Measurements from ENCODE around the gene PSME2.

PSME2 gene

DNA sequence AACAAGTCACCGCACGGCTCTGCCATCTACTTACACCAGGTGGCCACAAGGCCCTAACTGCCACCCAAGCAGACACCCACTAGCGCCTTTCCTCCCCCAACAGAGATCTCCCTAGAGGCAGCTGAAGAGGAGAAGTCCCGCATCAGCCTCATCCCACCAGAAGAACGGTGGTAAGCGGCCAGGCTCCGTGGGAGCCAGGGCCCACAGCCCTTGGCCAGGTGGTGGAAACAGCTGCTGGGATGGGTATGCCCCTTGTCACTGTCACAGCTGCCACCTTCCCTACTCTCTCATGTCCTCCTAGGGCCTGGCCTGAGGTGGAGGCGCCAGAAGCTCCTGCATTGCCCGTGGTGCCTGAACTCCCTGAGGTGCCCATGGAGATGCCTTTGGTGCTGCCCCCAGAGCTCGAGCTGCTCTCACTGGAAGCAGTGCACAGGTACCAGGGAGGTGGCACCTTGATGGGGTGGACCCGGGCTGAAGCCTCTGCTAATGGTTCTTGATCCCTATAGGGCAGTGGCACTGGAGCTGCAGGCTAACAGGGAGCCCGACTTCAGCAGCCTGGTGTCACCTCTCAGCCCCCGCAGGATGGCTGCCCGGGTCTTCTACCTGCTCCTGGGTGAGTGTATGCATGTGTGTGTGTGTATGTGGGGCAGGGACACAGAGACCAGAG lies 33.0 kb upstream of the PSME2 start:
- no peak for DNase-seq

DNA sequence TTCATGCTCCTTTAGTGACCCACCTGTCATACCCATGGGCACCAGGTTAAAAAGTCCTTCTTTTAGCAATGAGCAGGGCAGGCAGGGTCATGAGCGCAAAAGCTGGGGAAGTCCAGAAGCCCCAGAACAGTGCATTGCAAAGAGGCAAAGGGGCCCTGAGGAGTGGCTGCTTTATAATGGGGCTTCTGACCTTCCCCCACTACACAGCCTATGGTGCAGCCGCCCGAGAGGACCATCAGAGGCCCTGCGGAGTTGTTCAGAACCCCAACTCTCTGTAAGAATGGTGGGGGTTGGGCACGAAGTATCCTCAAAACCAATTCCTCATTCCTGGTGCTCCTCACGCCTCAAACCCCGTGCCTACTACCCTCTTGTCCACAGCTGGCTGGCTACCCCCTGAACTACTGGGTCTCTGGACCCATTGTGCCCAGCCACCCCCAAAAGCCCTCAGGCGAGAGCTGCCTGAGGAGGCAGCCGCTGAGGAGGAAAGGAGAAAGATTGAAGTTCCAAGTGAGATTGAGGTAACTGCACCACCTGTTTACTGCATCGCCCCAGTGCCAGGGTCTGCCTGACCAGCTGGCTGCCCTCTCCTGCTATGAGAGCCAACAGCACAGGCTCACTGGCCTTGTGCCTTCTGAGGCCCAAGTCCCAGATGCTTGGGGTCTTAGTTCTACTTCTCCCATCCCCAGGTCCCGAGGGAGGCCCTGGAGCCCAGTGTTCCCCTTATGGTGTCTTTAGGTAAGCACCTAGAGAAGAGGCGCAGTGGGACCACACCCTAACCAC lies 32.2 kb upstream of the PSME2 start:
- no peak for DNase-seq

DNA sequence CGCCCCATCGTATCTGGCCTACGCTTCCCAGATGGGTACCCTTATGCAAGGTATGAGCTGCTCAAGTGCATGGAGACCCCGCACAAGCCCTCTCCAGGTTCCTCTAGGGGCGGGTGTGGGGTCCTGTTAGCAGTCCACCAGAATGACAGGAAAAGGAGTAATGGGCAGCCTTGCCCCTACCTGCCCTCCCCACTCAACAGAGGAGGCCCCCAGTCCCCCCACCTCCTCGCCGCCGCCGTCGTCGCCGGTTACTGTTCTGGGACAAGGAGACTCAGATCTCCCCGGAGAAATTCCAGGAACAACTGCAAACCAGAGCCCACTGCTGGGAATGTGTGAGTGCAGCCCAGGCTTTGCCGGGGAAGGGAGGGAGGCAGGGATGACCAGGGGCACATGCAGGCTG lies 31.5 kb upstream of the PSME2 start:
- DNase-seq: no peak

DNA sequence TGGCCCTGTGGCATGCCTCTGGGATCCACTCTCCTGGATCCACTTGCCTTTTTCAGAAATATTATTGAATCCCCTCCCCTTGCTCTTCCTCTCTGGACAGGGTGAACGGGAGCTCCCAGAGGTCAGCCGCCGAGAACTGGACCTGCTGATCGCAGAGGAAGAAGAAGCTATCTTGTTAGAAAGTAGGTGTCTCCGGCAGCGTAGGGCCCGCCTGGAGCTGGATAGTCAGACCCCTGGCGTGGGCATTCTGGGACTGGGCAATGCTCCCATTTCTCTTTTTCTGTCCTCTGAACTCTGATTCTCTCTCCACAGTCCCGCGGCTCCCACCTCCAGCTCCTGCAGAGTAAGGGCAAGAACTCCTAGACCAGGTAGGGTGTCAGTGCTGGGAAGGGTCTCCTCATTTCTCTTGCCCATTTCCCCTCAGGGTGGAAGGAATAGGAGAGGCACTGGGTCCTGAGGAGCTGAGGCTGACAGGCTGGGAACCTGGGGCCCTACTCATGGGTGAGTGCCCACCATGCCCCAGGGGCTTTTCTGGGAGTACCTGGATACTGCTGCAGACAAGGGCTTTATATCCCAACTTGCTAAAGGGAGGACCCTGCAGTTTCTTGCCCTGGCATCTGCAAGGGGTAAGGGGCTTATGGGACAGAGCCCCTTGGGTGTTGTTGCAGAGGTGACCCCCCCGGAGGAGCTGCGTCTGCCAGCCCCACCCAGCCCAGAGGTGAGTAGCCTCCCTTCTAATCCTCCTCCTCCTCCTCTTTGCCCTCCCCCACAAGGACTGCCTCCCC lies 30.8 kb upstream of the PSME2 start:
- DNase-seq: no peak

DNA sequence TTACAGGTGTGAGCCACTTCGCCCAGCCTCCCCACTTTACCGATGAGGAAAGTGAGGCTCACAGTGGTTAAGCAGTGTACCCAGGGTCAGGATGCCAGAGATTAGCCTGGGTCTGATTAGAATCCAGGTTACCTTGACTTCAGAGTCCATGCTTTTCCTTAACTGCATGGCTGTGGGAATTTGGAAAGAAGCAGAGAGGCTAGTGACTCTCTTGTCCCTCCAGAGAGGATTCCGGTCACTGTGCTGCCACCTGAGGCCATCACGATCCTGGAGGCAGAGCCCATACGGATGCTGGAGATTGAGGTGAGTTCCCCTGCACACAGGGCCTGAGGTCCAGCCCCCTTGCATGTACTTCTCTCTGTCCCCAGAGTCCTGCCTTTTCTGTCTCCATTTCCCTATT lies 30.2 kb upstream of the PSME2 start:
- DNase-seq: no peak

DNA sequence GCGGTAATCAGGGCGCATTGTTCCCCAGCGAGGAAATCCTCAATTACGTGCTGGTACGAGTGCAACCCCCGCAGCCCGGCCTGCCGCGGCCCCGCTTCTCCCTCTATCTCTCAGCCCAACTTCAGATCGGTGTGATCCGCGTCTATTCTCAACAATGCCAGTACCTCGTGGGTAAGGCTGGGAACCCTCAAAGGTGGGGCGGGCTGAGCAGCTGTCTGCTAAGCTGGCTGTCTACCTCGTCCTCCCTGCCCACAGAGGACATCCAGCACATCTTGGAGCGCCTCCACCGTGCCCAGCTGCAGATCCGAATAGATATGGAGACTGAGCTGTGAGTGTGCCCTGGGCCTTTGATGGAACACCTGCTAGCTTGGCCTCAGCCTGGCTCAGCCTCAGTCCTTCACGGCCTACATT lies 26.5 kb upstream of the PSME2 start:
- no peak for DNase-seq

DNA sequence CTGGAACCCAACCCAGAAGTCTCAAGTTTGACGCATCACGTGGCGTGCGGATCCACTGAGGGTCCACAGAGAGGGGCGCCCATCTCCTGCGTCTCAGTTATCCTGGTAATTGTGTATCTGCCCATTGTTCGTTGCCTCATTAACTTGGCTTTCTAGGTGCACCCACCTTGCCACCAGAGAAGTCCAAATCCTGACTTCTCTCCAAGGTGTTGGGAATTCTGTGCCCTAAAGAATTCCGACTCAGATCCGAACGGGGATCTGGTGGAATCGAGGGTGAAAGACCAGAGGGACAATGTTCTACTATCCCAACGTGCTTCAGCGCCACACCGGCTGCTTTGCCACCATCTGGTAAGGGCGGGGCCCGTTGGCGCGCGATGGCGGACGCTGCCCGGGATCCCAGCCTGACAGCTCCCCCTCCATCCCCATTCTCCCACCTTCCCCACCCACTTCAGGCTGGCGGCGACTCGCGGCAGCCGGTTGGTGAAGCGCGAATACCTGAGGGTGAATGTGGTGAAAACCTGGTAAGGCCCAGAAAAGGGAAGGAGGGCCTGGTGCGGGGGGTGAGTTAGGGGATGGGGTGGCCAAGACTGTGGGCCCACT lies 26.0 kb upstream of the PSME2 start:
- no peak for DNase-seq

DNA sequence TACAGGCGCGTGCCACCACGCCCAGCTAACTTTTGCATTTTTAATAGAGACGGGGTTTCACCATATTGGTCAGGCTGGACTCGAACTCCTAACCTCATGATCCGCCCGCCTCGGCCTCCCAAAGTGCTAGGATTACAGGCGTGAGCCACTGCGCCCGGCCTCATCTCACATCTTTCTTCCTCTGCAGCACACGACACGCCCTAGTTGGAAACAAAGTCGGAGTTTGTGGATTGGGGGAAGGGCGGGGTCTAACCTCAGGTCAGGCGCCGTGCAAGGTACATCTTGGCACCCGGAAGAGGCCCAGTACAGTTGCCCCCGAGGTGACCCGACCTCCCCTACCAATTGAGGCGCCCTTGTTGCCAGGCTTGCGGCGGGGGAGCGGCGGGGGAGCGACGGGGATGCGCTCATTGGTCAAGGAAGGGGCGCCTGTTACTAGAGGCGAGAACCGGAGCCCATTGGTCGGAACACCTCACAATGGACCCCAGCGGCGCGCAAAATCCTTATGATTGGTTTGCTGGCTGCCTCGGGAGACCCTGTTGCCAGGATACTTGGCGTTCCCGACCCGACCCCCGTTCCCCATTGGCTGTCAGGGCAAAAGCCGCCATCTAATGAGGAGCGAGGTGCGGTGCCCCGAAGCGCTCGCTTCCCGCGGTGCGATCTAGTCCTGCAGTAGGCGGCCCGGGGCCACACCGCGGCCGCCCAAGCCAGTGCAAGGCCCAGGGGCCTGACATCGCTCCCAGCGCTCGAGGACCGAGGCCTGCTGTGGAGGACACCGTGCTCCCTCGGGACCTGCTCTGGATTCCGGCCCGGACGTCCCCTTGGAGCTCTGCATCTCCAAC lies 25.2 kb upstream of the PSME2 start, which contains the start of gene REC8:
TSS of gene REC8 (plus strand) at position 659 of the 839 bp plus-strand sequence. CDS start 473 bp downstream, outside the sequence.
- DNase-seq: peak; percentile 73

DNA sequence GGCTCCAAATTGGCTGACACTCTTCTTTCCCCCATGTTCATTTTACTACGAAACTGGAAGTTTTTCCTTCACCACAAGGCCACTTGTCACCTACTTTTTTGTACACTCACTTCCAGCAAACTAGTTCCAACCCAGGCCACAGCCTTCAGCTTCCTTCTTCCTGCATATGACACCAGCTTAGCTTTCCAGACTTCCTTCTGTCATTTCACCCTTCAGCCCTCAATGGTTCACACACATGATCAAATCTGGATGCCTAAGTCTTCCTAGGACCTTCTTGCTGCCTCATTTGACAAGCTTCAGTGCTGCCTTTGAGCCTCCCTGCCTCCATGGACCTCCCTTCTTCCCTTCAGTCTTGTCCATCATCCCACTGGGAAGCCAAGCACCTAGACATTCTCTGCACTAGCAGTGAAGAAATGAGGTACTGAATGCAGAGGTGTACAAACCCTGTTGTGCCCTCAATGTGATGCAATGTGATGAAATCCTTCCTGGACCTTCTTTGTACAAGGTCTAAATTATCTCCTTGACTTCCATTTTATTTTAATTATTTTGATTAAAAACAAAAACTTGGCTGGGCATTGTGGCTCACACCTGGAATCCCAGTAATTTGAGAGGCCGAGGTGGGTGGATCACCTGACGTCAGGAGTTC lies 21.2 kb upstream of the PSME2 start:
- DNase-seq: no peak

DNA sequence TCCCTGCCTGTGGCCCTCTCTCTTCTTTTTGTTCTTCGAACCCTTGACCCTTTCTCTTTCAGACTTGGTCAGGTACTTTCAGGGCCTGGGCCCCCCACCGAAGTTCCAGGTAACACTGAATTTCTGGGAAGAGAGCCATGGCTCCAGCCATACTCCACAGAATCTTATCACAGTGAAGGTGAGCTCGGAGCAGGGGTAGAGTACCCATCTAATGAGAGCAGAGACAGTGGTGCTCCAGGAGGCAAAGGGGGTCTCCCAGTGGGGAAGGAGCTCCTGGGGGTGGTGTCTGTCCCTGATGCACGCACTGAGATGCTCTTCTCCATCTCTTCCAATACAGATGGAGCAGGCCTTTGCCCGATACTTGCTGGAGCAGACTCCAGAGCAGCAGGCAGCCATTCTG lies 19.4 kb upstream of the PSME2 start:
- DNase-seq: no peak

DNA sequence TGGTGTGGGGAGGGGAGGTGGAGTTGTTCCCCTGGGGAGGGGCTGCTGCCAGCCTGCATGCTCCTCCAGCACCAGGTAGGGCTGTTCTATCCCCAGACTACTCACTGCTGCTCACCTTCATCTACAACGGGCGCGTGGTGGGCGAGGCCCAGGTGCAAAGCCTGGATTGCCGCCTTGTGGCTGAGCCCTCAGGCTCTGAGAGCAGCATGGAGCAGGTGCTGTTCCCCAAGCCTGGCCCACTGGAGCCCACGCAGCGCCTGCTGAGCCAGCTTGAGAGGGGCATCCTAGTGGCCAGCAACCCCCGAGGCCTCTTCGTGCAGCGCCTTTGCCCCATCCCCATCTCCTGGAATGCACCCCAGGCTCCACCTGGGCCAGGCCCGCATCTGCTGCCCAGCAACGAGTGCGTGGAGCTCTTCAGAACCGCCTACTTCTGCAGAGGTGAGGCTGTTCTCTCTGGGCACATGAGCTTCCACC lies 18.1 kb upstream of the PSME2 start:
- no peak for DNase-seq

DNA sequence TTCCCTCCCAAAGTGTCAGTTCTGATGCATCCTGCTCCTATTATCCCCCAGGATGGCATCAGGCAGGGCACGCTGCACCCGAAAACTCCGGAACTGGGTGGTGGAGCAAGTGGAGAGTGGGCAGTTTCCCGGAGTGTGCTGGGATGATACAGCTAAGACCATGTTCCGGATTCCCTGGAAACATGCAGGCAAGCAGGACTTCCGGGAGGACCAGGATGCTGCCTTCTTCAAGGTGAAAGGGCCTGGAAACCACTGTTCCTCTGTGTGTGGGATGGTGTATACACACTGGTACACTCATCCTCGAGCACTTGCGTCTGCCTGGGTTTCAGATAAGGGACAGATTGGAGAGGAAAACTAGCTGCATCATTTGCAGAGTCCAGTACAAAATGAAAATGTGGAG lies 15.7 kb upstream of the PSME2 start:
- DNase-seq: no peak

DNA sequence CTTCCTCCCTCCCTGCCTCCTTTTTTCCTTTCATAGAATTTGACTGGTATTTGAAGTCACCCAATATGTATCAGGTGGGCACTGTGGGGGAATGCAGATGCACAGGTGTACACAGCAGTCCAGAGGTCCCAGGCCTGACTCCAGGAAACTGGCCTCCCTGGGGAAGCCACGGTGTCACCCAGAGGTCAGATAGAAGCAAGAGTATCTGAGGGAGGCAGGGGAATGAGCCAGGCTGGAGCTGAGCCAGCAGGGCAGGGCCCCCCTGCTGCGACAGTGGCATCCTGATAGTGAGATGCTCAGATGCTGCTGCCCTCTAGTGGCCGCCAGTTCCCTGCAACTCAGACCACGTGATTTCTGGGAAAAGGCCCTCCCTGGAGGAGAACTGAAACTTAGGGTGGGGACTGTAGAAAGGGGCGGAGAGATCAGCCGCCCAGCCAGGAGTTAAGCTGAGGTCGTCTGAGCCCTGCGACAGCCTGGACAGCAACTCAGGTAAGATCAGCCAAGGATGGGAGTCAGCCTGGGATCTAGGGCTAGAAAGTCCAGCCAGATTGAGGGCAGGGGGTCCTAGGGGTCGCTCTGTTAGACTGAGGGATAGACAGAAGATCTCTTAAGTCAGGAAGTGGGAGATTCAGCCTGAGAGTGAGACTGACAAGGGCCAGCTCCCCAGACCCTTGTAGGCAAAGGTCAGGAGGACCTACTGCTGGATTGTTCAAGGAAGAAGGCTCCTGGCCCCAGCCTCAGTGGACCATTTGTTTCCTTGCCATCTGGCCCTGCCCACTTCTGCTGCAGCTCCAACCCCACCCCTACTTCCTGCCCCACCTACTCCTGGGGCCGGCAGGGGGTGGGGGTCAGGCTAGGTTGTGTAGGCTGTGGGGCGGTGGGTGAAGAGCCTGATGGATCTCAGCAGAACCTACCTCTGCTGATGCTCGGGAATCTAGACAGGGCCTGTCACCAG lies 14.7 kb upstream of the PSME2 start, which contains the start of gene IRF9:
TSS of gene IRF9 (plus strand) at position 416 of the 955 bp plus-strand sequence. CDS start 880 bp downstream, outside the sequence.
- DNase-seq: peak; percentile 98

DNA sequence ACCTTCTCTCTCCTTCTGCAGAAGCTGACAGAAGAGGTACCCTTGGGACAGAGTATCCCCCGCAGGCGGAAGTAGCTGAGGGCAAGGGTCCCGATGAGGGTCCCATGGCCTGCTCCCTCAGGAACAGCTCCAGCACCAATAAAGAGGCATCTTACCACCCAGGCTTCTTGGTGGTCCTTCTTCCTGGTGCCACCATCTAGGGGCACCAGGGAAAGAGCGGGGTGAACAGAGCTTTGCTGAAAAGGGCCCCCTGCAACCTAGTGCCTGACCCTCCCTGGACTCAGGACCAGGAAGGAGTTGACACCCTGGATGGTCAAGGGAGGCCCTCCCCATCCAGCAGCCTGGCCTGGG lies 14.1 kb upstream of the PSME2 start:
- no peak for DNase-seq

DNA sequence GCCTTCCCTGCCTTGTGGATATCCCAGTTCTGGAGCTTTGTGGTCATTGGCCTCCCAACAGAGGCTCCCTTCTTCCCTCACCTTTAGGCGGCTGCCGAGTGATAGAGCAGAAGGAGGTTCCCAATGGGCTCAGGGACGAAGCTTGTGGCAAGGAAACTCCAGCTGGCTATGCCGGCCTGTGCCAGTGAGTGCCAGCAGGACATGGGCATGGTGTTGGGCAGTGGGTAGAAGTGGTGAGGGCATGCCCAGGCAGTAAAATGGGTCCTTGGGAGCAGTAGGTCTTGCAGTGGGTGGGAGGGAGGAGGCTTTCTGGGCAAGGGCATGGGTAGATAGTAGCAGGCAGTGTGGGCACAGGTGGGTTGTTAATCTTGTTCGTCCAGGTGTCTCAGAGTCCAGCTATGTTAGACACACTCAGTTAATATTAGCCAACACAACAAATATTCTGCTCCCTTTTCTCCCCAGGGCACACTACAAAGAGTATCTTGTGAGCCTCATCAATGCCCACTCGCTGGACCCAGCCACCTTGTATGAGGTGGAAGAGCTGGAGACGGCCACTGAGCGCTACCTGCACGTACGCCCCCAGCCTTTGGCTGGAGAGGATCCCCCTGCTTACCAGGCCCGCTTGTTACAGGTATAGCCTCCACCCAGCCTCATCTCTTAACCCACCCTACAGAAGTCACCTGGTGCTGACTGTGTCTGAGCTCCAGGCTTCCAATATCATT lies 13.5 kb upstream of the PSME2 start:
- no peak for DNase-seq

DNA sequence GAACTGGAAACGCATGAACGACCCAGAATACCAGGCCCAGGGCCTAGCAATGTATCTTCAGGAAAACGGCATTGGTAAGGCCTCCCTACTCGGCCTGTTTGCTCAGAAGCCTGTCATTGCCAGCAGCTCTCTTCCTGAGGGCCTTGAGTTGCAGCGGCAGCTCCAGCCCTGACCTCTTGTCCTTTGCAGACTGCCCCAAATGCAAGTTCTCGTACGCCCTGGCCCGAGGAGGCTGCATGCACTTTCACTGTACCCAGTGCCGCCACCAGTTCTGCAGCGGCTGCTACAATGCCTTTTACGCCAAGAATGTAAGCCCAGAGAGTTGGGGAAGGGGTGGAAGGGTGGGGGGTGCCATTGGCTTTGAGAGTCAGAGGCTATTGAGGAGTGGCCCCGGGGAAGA lies 10.9 kb upstream of the PSME2 start:
- DNase-seq: no peak

DNA sequence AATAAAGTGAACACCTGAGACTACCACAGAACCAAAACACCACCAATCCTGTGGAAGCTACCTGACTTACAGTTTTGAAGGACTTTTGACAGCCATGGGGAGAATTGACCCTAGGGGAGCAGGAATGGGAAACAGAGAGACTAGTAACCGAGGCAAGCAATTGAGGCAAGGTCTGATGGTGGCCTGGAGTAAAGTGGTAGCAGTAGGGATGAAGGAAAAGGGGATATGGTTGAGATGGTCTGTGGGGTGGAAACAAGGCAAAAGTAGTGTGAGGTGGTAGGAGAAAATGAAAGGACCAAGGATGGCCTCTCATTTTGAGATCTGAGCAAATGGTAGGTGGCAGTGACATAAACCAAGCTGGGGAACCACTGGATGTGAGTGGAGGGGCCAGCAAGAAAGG lies 10.4 kb upstream of the PSME2 start:
- DNase-seq: no peak

DNA sequence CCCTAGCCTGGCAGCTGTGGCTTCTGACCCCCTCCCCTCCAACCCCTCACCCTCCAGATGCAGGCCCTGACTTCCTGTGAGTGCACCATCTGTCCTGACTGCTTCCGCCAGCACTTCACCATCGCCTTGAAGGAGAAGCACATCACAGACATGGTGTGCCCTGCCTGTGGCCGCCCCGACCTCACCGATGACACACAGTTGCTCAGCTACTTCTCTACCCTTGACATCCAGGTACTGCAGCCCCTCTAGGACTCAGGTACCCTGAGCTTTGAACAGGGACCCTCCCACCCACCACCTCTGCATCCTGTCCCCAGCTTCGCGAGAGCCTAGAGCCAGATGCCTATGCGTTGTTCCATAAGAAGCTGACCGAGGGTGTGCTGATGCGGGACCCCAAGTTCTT lies 8.7 kb upstream of the PSME2 start:
- DNase-seq: no peak

DNA sequence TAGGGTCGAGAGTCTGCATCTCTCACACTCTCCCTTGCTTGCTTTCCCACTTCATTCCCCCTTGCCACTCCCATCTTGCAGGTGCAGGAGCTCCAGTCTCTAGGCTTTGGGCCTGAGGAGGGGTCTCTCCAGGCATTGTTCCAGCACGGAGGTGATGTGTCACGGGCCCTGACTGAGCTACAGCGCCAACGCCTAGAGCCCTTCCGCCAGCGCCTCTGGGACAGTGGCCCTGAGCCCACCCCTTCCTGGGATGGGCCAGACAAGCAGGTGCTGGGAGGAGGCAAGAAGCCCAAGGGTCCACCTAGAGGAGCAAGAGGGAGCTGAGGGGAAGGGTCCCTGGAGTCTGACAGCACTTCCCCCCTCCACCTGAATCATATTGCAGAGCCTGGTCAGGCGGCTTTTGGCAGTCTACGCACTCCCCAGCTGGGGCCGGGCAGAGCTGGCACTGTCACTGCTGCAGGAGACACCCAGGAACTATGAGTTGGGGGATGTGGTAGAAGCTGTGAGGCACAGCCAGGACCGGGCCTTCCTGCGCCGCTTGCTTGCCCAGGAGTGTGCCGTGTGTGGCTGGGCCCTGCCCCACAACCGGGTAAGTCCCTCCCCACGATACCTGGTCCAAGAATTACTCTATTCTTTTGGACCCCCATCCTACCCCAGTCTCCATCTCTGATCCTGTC lies 5.1 kb upstream of the PSME2 start:
- no peak for DNase-seq
